Psoas muscle (tissue), 8 donors: Measurements from ENCODE around the gene CYP2C19. TPM values are rescaled to one million over a fixed set of nuclear protein-coding genes. Genes with fewer than 3 reads are reported as not detected.
"Not testable (repeated sequence)": the region's sequence is repeated elsewhere in the genome, so short reads cannot be mapped to it uniquely, and the experiment has no call there.

ENCODE experiments used
- ATAC-seq, 4 donors: fragments of 200-7000 bp; cut with Tn5 transposase; one replicate each; pipeline ENCODE4 v1.9.1; 2020; ENCODE audit warnings: moderate library complexity in 3 of 4, mild to moderate bottlenecking in 2 of 4
- DNase-seq, 2 donors: peaks; one replicate each; pipeline ENCODE4 v3.0.0-alpha.2; 2020
- H3K27ac ChIP-seq: fragments of 200-600 bp; one replicate; pipeline ENCODE4 v1.8.0; 2022
- H3K27me3 ChIP-seq, 3 donors: fragments of 200-600 bp in 1 of 3; one replicate each; pipeline versions ENCODE4 v1.6.1 to v1.8.0; 2013 to 2022; ENCODE audit warnings: low read length in 2 of 3, mild to moderate bottlenecking in 2 of 3, moderate library complexity in 1 of 3; ENCODE audit not compliant: insufficient read depth in 3 of 3
- H3K36me3 ChIP-seq, 2 donors: fragments of 200-600 bp in 1 of 2; one replicate each; pipeline versions ENCODE4 v1.6.1 to v1.8.0; 2013 to 2022; ENCODE audit warnings: low read depth in 1 of 2, mild to moderate bottlenecking in 1 of 2, moderate library complexity in 1 of 2; ENCODE audit not compliant: insufficient read depth in 1 of 2
- H3K4me1 ChIP-seq: fragments of 200-600 bp; one replicate; pipeline ENCODE4 v1.8.0; 2022
- H3K4me3 ChIP-seq: fragments of 200-600 bp; one replicate; pipeline ENCODE4 v1.8.0; 2022; ENCODE audit warnings: mild to moderate bottlenecking
- H3K9me3 ChIP-seq: fragments of 200-600 bp; one replicate; pipeline ENCODE4 v1.8.0; 2022
- CTCF ChIP-seq: fragments of 200-600 bp; IDR thresholded peaks from one replicate; pipeline ENCODE4 v1.8.0; 2022; ENCODE audit warnings: antibody characterized with exemption
- WGBS, 3 donors: extraction: QIAGEN DNeasy Blood & Tissue Kit; methylation state at CpG; one replicate each; pipeline versions ENCODE4 v1.1.6 to v1.1.7; 2013; 5-methylcytosine and 5-hydroxymethylcytosine counted together
- intact Hi-C, 2 donors: fragments of 100-400 bp; cut with DNase I; formaldehyde crosslinking; loops; one replicate each; pipeline versions ENCODE4 v1.11.0 to v1.14.2; 2022
- polyA plus RNA-seq, 3 donors: library from polyadenylated mRNA; stranded (reverse); fragments of 200-250 nt; gene quantifications; one replicate each; pipeline ENCODE4 v1.2.3, GENCODE V29; 2013
- total RNA-seq, 4 donors: library from RNA; stranded (reverse); fragmentation: NEBNext Ultra II Directional in 2 of 4; extraction: Animal tissue kit (Norgen Biotek cat#: 25700) in 2 of 4; gene quantifications; one replicate each; pipeline versions ENCODE4 v1.2.1 to v1.2.4, GENCODE V29; 2021 to 2023
- donor health status: healthy with polysubstance abuse.
- donor health status: DM: no; HTN: no; CAD: no; lungs with moderate emphysema.
- donor health status: Bipolar disorder and iron deficiency.
- donor health status: healthy.
- donor health status: DM: yes; HTN: yes; CAD: no.
- donor health status: DM: no; HTN: no; CAD: no.
- donor health status: DM: no; HTN: no; CAD: no.
- donor health status: DM: yes; HTN: yes; CAD: no.

CYP2C19 gene
- total and polyA plus RNA-seq, 7 donors = 0.04 to 0.15 TPM; not detected in 5

GRCh38 chr10:94890264-94891022 is 128.0 kb downstream of the CYP2C19 start:
- WGBS, 3 donors = 75 to 89% (median 87%) methylated on average over 4 of the region's 4 CpGs
- DNase-seq (no peak), ATAC-seq (no peak)
- no peak for TF ChIP-seq CTCF
- Histone ChIP-seq H3K27me3 (no peaks in the 10 kb centered on the region), H3K36me3 (no peaks in the 10 kb centered on the region), H3K27ac (no peak overlapping the region), H3K9me3 (no peaks in the 10 kb centered on the region), H3K4me3 (no peak overlapping the region), H3K4me1 (no peaks in the 10 kb centered on the region)
- intact Hi-C loops = no loop called here

- ATAC-seq, H3K9me3 ChIP-seq, intact Hi-C loops, H3K4me1 ChIP-seq, H3K27me3 ChIP-seq, DNase-seq, H3K36me3 ChIP-seq, H3K27ac ChIP-seq, H3K4me3 ChIP-seq: not testable (repeated sequence)
- WGBS, 3 donors = 72 to 74% (median 72%) methylated on average over 7 of the region's 7 CpGs
Observed at GRCh38 chr10:94898414-94898813, 135.9 kb downstream of the CYP2C19 start.

GRCh38 chr10:94902080-94902479 is 139.6 kb downstream of the CYP2C19 start:
- Histone ChIP-seq H3K36me3 (no peaks in the 10 kb centered on the region), H3K27me3 (no peaks in the 10 kb centered on the region), H3K27ac (no peak overlapping the region), H3K9me3 (no peaks in the 10 kb centered on the region), H3K4me1 (no peaks in the 10 kb centered on the region), H3K4me3 (no peak overlapping the region)
- intact Hi-C loops = no loop called here
- ATAC-seq (no peak), DNase-seq (no peak)
- TF ChIP-seq CTCF = no peak
- WGBS, 3 donors = 79 to 88% (median 82%) methylated on average over 1 of the region's 1 CpG

- DNase-seq (no peak), ATAC-seq (no peak)
- H3K27me3 ChIP-seq = no peaks in the 10 kb centered on the region
- H3K4me3 ChIP-seq = no peak overlapping the region
- no peaks in the 10 kb centered on the region for H3K9me3 ChIP-seq
- no peak overlapping the region for H3K27ac ChIP-seq
- H3K4me1 ChIP-seq = no peaks in the 10 kb centered on the region
- WGBS, 3 donors = 0 to 3% (median 0%) methylated on average over 1 of the region's 1 CpG
- intact Hi-C loops = no loop called here
- TF ChIP-seq CTCF = no peak
- H3K36me3 ChIP-seq = no peaks in the 10 kb centered on the region
Observed at GRCh38 chr10:94902570-94902969, 140.1 kb downstream of the CYP2C19 start.

Other genes with a start within 250 kb of the CYP2C19 start
- under 1 TPM; 0.37 to 0.69 (median 0.58) TPM for gene HELLS, start 216.9 kb upstream of the CYP2C19 start, total RNA-seq
- gene HELLS, start 216.9 kb upstream of the CYP2C19 start, polyA plus RNA-seq = under 1 TPM; 0.06 to 0.23 (median 0.20) TPM
- not detected for gene CYP2C18, start 79.0 kb upstream of the CYP2C19 start, total RNA-seq
- under 1 TPM in 2 of 3 donors, not detected in 1; 0.03 to 0.17 TPM for gene CYP2C18, start 79.0 kb upstream of the CYP2C19 start, polyA plus RNA-seq
- gene CYP2C9, start 176.0 kb downstream of the CYP2C19 start, total RNA-seq = under 1 TPM in 1 of 4 donors, not detected in 3; 0.54 TPM
- under 1 TPM in 2 of 3 donors, not detected in 1; 0.08 to 0.26 TPM for gene CYP2C9, start 176.0 kb downstream of the CYP2C19 start, polyA plus RNA-seq